ENCODE results near the gene GNGT1. TPM values are rescaled to one million over a fixed set of nuclear protein-coding genes. Genes with fewer than 3 reads are reported as not detected.

GNGT1 gene
- total RNA-seq, 1 donor: not detected

DNA sequence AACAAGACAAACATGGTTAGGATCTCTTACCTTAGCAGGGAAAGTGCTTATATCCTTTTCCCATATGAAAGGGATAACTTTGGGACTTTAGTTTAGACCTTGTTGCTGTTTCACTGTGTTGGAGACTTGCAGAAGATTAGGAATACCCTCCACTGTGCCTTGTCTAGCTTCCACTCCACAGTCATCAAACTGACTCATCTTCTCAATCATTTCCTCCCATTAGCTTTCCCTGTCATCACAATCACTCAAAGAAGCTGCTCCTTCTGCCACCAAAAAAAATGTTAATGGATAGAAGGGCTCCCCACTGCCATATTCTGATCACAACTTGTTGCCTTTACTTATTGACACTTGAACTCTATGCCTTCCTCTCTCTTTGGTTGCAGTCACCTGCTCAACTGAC, 31.9 kb downstream of the GNGT1 start:
- no peak overlapping the region for H3K4me3 ChIP-seq (ENCODE audit: low read depth, low read length)
- TF ChIP-seq, protein P1, sequence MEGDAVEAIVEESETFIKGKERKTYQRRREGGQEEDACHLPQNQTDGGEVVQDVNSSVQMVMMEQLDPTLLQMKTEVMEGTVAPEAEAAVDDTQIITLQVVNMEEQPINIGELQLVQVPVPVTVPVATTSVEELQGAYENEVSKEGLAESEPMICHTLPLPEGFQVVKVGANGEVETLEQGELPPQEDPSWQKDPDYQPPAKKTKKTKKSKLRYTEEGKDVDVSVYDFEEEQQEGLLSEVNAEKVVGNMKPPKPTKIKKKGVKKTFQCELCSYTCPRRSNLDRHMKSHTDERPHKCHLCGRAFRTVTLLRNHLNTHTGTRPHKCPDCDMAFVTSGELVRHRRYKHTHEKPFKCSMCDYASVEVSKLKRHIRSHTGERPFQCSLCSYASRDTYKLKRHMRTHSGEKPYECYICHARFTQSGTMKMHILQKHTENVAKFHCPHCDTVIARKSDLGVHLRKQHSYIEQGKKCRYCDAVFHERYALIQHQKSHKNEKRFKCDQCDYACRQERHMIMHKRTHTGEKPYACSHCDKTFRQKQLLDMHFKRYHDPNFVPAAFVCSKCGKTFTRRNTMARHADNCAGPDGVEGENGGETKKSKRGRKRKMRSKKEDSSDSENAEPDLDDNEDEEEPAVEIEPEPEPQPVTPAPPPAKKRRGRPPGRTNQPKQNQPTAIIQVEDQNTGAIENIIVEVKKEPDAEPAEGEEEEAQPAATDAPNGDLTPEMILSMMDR (IDR thresholded peaks at IDR 0.05; ENCODE audit: insufficient read depth, low read depth, low read length): no peak
- no peak for DNase-seq (ENCODE audit: low read depth)

DNA sequence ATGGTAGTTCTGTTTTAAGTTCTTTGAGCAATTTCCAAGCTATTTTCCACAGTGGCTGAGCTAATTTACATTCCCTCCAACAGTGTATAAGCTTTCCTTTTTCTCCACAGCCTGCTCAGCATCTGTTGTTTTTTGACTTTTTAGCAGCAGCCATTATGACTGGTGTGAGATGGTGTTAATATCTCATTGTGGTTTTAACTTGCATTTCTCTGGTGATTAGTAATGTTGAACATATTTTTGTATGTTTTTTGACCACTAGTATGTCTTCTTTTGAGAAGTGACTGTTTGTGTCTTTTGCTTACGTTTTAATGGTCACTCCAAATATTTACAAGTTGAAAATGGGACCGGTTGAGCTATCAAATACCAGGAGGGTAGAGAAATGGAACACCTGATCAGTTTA, 35.6 kb downstream of the GNGT1 start:
- DNase-seq (ENCODE audit: low read depth): peak; percentile 87
- TF ChIP-seq, protein P1 (IDR thresholded peaks at IDR 0.05; ENCODE audit: insufficient read depth, low read depth, low read length): no peak
- H3K4me3 ChIP-seq (ENCODE audit: low read depth, low read length): no peak overlapping the region

DNA sequence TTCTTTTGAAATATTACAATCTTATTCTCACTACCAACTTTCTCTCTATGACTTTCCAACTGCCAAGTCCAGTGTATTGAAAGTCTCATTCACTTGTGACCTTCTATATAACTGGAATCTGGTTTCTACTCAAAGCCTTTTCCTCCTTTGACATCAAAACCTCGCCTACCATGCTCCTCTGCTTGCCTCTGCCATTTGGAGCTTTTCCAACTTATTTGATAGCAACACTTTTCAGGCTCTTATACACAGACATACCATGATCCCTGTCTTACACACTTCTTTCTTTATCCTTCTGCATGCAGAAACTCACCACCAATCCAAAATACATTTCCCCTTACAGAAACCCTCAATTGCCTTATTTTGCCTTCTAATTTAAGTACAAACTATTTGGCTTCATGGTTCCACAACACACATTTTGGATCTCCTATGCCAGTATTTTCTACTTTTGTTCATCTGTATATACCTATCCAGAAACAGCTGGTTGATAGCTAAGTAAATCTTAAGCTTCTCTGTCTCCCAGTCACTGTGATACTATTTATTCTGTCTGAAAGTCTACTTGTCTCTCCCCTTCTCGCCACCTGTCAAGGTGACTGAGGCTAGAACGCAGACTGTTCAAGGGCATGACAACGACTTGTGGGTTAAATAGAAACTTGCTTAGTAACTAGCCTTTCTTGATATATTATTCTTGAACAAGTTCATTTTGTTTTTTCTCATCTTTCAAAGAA, 37.6 kb downstream of the GNGT1 start:
- DNase-seq (ENCODE audit: low read depth): no peak
- TF ChIP-seq, protein P1 (IDR thresholded peaks at IDR 0.05; ENCODE audit: insufficient read depth, low read depth, low read length): no peak
- H3K4me3 ChIP-seq (ENCODE audit: low read depth, low read length): no peak overlapping the region

DNA sequence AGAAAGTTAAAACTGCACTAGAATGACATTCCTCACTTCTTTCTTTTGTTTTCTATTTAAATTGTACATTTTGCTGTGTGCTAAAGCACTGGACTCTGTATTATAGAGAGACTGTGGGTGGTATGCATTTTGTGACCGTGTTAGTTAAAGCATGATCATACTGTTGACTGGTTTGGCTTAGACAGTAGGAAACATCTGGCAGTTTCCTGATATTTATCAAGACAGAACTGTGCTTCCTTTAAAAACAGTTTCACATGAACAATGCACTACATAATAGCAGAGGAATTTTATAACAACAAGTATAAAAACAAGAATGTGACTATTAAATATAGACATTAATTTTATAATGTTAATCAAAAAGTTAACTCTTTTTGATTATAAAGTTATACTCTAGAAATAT, 38.3 kb downstream of the GNGT1 start:
- H3K4me3 ChIP-seq (ENCODE audit: low read depth, low read length): no peak overlapping the region
- DNase-seq (ENCODE audit: low read depth): peak; percentile 53
- TF ChIP-seq, protein P1 (IDR thresholded peaks at IDR 0.05; ENCODE audit: insufficient read depth, low read depth, low read length): no peak

DNA sequence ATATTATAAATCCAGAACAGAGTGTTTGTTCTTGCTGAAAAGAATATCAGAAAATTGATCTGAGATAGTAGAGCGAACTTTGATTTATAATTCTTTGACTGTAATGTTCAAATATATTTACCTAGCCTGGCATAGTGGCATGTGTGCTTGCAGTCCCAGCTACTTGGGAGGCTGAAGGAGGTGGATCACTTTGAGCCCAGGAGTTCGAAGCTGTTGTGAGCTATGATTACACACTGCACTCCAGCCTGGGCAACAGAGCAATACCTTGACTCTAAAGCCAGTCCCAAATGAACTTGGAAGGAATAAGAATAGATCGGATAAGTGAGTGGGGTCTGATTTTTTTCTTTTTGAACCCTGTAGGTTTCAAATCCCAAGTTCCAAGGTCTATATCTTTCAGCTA, 38.7 kb downstream of the GNGT1 start:
- no peak overlapping the region for H3K4me3 ChIP-seq (ENCODE audit: low read depth, low read length)
- TF ChIP-seq, protein P1 (IDR thresholded peaks at IDR 0.05; ENCODE audit: insufficient read depth, low read depth, low read length): no peak
- DNase-seq (ENCODE audit: low read depth): no peak

DNA sequence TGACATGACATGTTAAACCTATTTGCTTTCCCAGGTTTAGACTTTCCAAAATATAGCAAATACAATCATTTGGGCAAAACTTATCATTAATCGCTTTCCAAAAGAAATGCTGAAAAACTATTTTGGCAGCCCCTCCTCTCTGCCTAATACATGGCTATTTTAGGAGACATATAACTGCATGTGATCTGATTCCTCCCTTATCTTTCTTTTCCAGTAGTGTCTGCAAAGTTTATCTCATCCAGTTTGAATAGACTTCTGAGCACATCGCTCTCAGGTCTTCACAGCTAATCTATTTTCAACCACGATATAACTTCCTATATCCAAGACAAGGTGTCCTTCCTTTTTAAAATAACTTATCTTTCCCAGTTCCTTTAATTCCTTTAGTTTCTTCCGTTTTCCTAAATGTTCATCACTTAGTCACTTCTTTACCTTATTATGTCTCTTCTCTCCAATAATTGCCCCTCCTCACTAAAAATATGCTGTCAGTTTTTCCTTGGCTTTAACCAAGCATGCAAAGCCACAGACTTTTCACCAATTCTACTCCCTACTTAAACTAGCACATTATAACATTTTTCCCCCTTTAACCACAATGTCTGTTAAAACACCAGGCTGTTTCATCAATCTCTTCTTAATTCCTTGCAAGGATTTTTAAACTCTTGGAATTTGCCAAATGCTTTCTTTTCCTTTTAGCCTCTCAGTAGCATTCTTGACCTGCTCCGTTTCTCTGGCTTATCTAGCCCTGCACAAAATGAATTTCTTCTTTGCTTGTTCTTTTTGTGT, 39.6 kb downstream of the GNGT1 start:
- DNase-seq (ENCODE audit: low read depth): no peak
- H3K4me3 ChIP-seq (ENCODE audit: low read depth, low read length): no peak overlapping the region
- TF ChIP-seq, protein P1 (IDR thresholded peaks at IDR 0.05; ENCODE audit: insufficient read depth, low read depth, low read length): no peak
